ENCODE results near the gene PAXX. TPM values are rescaled to one million over a fixed set of nuclear protein-coding genes. Genes with fewer than 3 reads are reported as not detected.

Gene PAXX
- polyA plus RNA-seq, 1 donor: 22.8 TPM

GRCh38 chr9:137018761-137019559 lies 26.7 kb downstream of the PAXX start:
- DNase-seq (ENCODE audit: low read depth): no peak

GRCh38 chr9:137019891-137020683 lies 27.9 kb downstream of the PAXX start:
- DNase-seq (ENCODE audit: low read depth): no peak

GRCh38 chr9:137020771-137021567 lies 28.7 kb downstream of the PAXX start:
- no peak for DNase-seq (ENCODE audit: low read depth)

GRCh38 chr9:137021568-137021978 lies 29.4 kb downstream of the PAXX start:
- no peak for DNase-seq (ENCODE audit: low read depth)

GRCh38 chr9:137021979-137022661 lies 29.9 kb downstream of the PAXX start:
- no peak for DNase-seq (ENCODE audit: low read depth)

- no peak for DNase-seq (ENCODE audit: low read depth)
These were observed 30.4 kb downstream of the PAXX start for GRCh38 chr9:137022662-137023008.

GRCh38 chr9:137023157-137023556 lies 30.9 kb downstream of the PAXX start:
- no peak for DNase-seq (ENCODE audit: low read depth)

GRCh38 chr9:137023583-137023991 lies 31.4 kb downstream of the PAXX start:
- no peak for DNase-seq (ENCODE audit: low read depth)

GRCh38 chr9:137025517-137025966 lies 33.3 kb downstream of the PAXX start:
- DNase-seq (ENCODE audit: low read depth): no peak

- no peak for DNase-seq (ENCODE audit: low read depth)
These were observed 34.2 kb downstream of the PAXX start for GRCh38 chr9:137026384-137026783.

GRCh38 chr9:137026828-137027227 lies 34.6 kb downstream of the PAXX start:
- DNase-seq (ENCODE audit: low read depth): no peak

GRCh38 chr9:137027369-137028262 lies 35.4 kb downstream of the PAXX start, which contains the start of gene ABCA2:
Gene ABCA2 (minus strand): TSS chr9:137028237. CDS start chr9:137028140, 97 bp downstream.
- no peak for DNase-seq (ENCODE audit: low read depth)

GRCh38 chr9:137028263-137029057 lies 36.2 kb downstream of the PAXX start:
- DNase-seq (ENCODE audit: low read depth): no peak

- DNase-seq (ENCODE audit: low read depth): no peak
These were observed 37.1 kb downstream of the PAXX start for GRCh38 chr9:137029058-137029936.

GRCh38 chr9:137030006-137030405 lies 37.8 kb downstream of the PAXX start:
- DNase-seq (ENCODE audit: low read depth): no peak

- no peak for DNase-seq (ENCODE audit: low read depth)
These were observed 38.6 kb downstream of the PAXX start for GRCh38 chr9:137030538-137031527.

Measured in forelimb muscle (tissue), 1 donor.